GM12878 (cell line): ENCODE data around the gene CDH16.

ENCODE experiments used
- BACH1 ChIP-seq: fragments of 450-650 bp; IDR thresholded peaks from 2 replicates; pipeline ENCODE4 v1.6.1; 2017; ENCODE audit warnings: mild to moderate bottlenecking, borderline replicate concordance
- BCL3 ChIP-seq: IDR thresholded peaks from 2 replicates; pipeline ENCODE4 v1.6.1; 2011; ENCODE audit warnings: borderline replicate concordance, low read depth, mild to moderate bottlenecking, moderate library complexity, low read length; ENCODE audit not compliant: insufficient read depth, poor library complexity, severe bottlenecking
- BMI1 ChIP-seq: fragments of 450-650 bp; IDR thresholded peaks from 2 replicates; pipeline ENCODE4 v1.6.1; 2016; ENCODE audit warnings: mild to moderate bottlenecking, moderate library complexity, borderline replicate concordance
- CEBPB ChIP-seq, 2 experiments: fragments of 150-350 bp in 1 of 2; IDR thresholded peaks; 2 replicates each; pipeline ENCODE4 v1.6.1; 2012 to 2014; ENCODE audit warnings: low read depth in 2 of 2, low read length in 2 of 2, borderline replicate concordance in 1 of 2, inconsistent platforms in 1 of 2
- CUX1 ChIP-seq: IDR thresholded peaks from 2 replicates; pipeline ENCODE4 v1.6.1; 2012; ENCODE audit warnings: improper control_type of control experiment, low read depth, low read length; ENCODE audit not compliant: insufficient replicate concordance
- HDGF ChIP-seq: fragments of 450-650 bp; IDR thresholded peaks from 2 replicates; pipeline ENCODE4 v1.6.1; 2016; ENCODE audit warnings: antibody characterized with exemption
- HSF1 ChIP-seq: fragments of 150-350 bp; IDR thresholded peaks from 2 replicates; pipeline ENCODE4 v1.6.1; 2014; ENCODE audit warnings: mild to moderate bottlenecking, low read depth, low read length
- PKNOX1 ChIP-seq: fragments of 450-650 bp; IDR thresholded peaks from 2 replicates; pipeline ENCODE4 v1.6.1; 2016; ENCODE audit warnings: mild to moderate bottlenecking
- POLR2A ChIP-seq: IDR thresholded peaks from 2 replicates; pipeline ENCODE4 v1.6.1; 2011; ENCODE audit warnings: low read depth, mild to moderate bottlenecking, low read length
- RBBP5 ChIP-seq: fragments of 200-600 bp; sonication (generic); conservative IDR thresholded peaks from 2 replicates; pipeline ENCODE4 v1.6.1; 2016
- RFX5 ChIP-seq: IDR thresholded peaks from 2 replicates; pipeline ENCODE4 v1.6.1; 2011; ENCODE audit warnings: low read depth, low read length, improper control_type of control experiment
- SRF ChIP-seq, 2 experiments: IDR thresholded peaks; 2 replicates each; pipeline ENCODE4 v1.6.1; 2011; ENCODE audit warnings: low read depth in 2 of 2, low read length in 2 of 2, mild to moderate bottlenecking in 1 of 2, moderate library complexity in 1 of 2
- TARDBP ChIP-seq: IDR thresholded peaks from 2 replicates; pipeline ENCODE4 v1.6.1; 2016; ENCODE audit warnings: borderline replicate concordance

- TF ChIP-seq POLR2A (no peak), HSF1 (no peak), PKNOX1 (no peak), BACH1 (no peak), BMI1 (no peak), HDGF (no peak), TARDBP (no peak), CUX1 (no peak), CEBPB (IDR thresholded peaks at IDR 0.05; ENCODE audit: borderline replicate concordance in 1 of 2, low read depth in 2 of 2, low read length in 2 of 2) (no peak), SRF (IDR thresholded peaks at IDR 0.05; ENCODE audit: low read depth in 2 of 2, low read length in 2 of 2) (no peak), RBBP5 (no peak), RFX5 (no peak), BCL3 (no peak)
Observed at GRCh38 chr16:66952430-66953110, 33.9 kb upstream of the CDH16 start.
